ENCODE measurements around the gene TNP1. TPM values are rescaled to one million over a fixed set of nuclear protein-coding genes. Genes with fewer than 3 reads are reported as not detected.

Gene TNP1
- polyA plus RNA-seq, 1 donor from 2014 or later, result not detected

DNA sequence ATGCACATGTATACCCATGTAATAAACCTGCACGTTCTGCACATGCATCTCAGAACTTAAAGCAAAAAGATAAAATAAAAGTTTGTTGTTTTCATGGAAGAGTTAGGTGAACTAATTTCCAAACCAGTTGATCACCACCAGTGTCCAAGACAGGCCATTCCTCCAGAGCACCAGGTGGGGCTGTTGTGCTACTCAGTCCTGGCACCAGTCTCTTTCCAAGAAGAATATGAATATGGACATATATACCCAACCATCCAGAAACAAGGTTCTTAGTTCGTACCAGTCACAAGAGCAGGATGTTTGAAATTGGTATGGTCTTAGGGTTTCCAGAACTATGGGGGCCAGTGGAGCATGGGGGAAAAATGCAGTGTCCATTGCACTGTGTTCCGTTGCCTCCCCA, 17.2 kb upstream of the TNP1 start:
- H3K36me3 ChIP-seq (ENCODE audit: insufficient read depth, low read length), result no peaks in the 10 kb centered on the region
- TF ChIP-seq SMC3 (conservative IDR thresholded peaks at IDR 0.05; ENCODE audit: poor library complexity), result no peak
- TF ChIP-seq EP300 (conservative IDR thresholded peaks at IDR 0.05; ENCODE audit: poor library complexity, severe bottlenecking), result no peak
- no peak for TF ChIP-seq EZH2 (IDR thresholded peaks at IDR 0.05; ENCODE audit: borderline replicate concordance, insufficient read depth, low read length, poor library complexity, severe bottlenecking)
- TF ChIP-seq REST (IDR thresholded peaks at IDR 0.05; ENCODE audit: borderline replicate concordance), result no peak
- no peak for TF ChIP-seq TAF1 (IDR thresholded peaks at IDR 0.05; ENCODE audit: low read depth)
- TF ChIP-seq POLR2AphosphoS5 (IDR thresholded peaks at IDR 0.05), result no peak
- no peak for TF ChIP-seq RAD21 (conservative IDR thresholded peaks at IDR 0.05)
- no peak for TF ChIP-seq MXI1 (conservative IDR thresholded peaks at IDR 0.05; ENCODE audit: poor library complexity, severe bottlenecking)
- no peaks in the 10 kb centered on the region for H3K9me3 ChIP-seq (ENCODE audit: low read length)
- no peaks in the 10 kb centered on the region for H3K9me2 ChIP-seq (ENCODE audit: insufficient read depth, low read length)
- H3K4me3 ChIP-seq (ENCODE audit: low read length), result no peak overlapping the region
- no peak overlapping the region for H3K27ac ChIP-seq (ENCODE audit: low read length)
- no peaks in the 10 kb centered on the region for H3K79me2 ChIP-seq (replicated peaks; ENCODE audit: insufficient read depth, low read length)
- no peaks in the 10 kb centered on the region for H3K27me3 ChIP-seq (ENCODE audit: insufficient read depth, low read depth, low read length)
- H3K9ac ChIP-seq (ENCODE audit: low read length), result no peak overlapping the region
- H4K20me1 ChIP-seq (ENCODE audit: insufficient read depth), result no peaks in the 10 kb centered on the region
- no peak overlapping the region for H2AFZ ChIP-seq (ENCODE audit: low read depth, low read length)
- no peak overlapping the region for H3K4me2 ChIP-seq (ENCODE audit: low read length)
- no peaks in the 10 kb centered on the region for H3F3A ChIP-seq (ENCODE audit: insufficient read depth, low read length, poor library complexity, severe bottlenecking)

GRCh38 chr2:216875862-216876261, 16.0 kb upstream of the TNP1 start:
- Histone ChIP-seq H3K9me3 (ENCODE audit: low read length) (no peaks in the 10 kb centered on the region), H4K20me1 (ENCODE audit: insufficient read depth) (no peaks in the 10 kb centered on the region), H3F3A (ENCODE audit: insufficient read depth, low read length, poor library complexity, severe bottlenecking) (no peaks in the 10 kb centered on the region), H3K4me2 (ENCODE audit: low read length) (no peak overlapping the region), H3K27ac (ENCODE audit: low read length) (no peak overlapping the region), H3K79me2 (replicated peaks; ENCODE audit: insufficient read depth, low read length) (no peaks in the 10 kb centered on the region), H3K27me3 (ENCODE audit: insufficient read depth, low read depth, low read length) (no peaks in the 10 kb centered on the region), H3K4me3 (ENCODE audit: low read length) (no peak overlapping the region), H3K9me2 (ENCODE audit: insufficient read depth, low read length) (no peaks in the 10 kb centered on the region), H2AFZ (ENCODE audit: low read depth, low read length) (no peak overlapping the region), H3K36me3 (ENCODE audit: insufficient read depth, low read length) (no peaks in the 10 kb centered on the region), H3K9ac (ENCODE audit: low read length) (no peak overlapping the region)
- TF ChIP-seq REST (IDR thresholded peaks at IDR 0.05; ENCODE audit: borderline replicate concordance) (no peak), POLR2AphosphoS5 (IDR thresholded peaks at IDR 0.05) (no peak), RAD21 (conservative IDR thresholded peaks at IDR 0.05) (no peak), EP300 (conservative IDR thresholded peaks at IDR 0.05; ENCODE audit: poor library complexity, severe bottlenecking) (no peak), MXI1 (conservative IDR thresholded peaks at IDR 0.05; ENCODE audit: poor library complexity, severe bottlenecking) (no peak), TAF1 (IDR thresholded peaks at IDR 0.05; ENCODE audit: low read depth) (no peak), EZH2 (IDR thresholded peaks at IDR 0.05; ENCODE audit: borderline replicate concordance, insufficient read depth, low read length, poor library complexity, severe bottlenecking) (no peak)
- TF ChIP-seq, protein P1, sequence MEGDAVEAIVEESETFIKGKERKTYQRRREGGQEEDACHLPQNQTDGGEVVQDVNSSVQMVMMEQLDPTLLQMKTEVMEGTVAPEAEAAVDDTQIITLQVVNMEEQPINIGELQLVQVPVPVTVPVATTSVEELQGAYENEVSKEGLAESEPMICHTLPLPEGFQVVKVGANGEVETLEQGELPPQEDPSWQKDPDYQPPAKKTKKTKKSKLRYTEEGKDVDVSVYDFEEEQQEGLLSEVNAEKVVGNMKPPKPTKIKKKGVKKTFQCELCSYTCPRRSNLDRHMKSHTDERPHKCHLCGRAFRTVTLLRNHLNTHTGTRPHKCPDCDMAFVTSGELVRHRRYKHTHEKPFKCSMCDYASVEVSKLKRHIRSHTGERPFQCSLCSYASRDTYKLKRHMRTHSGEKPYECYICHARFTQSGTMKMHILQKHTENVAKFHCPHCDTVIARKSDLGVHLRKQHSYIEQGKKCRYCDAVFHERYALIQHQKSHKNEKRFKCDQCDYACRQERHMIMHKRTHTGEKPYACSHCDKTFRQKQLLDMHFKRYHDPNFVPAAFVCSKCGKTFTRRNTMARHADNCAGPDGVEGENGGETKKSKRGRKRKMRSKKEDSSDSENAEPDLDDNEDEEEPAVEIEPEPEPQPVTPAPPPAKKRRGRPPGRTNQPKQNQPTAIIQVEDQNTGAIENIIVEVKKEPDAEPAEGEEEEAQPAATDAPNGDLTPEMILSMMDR (IDR thresholded peaks at IDR 0.05; ENCODE audit: poor library complexity, severe bottlenecking), result no peak

Measured in neural cell (in vitro differentiated cells).